ENCODE data around the gene MRPL47.

DNA sequence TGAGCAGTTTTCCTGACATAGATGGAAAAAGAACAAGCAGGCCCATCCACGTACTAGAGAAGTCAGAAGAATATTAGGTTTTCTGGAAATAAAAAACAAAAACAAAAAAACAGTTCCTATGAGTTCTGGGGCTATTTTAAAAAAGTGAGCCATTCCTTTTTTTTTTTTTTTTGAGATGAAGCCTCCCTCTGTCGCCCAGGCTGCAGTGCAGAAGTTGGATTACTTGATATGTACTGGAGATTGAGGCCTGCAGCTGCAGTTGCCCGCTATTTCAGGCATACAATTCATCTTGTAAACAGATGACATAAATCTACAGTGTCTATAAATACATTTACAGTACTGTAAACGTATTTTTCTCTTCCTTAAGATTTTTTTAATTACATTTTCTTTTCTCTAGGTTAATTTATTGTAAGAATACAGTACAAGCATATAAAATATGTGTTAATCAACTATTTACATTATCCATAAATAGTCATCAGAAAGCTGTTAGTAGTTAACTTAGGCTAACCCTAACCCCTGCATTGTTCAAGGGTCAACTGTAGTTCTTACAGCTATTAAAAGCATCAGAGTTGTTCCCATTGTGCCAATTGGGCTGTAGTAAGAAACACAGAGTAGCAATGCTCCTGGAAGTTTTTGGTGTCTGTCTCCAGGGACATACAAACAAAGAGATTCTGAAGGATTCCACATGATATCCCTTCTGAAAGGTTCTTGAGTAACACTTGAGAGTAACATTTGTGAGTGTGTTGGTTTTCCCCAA lies 52.9 kb downstream of the MRPL47 start:
- TF ChIP-seq, protein P1, sequence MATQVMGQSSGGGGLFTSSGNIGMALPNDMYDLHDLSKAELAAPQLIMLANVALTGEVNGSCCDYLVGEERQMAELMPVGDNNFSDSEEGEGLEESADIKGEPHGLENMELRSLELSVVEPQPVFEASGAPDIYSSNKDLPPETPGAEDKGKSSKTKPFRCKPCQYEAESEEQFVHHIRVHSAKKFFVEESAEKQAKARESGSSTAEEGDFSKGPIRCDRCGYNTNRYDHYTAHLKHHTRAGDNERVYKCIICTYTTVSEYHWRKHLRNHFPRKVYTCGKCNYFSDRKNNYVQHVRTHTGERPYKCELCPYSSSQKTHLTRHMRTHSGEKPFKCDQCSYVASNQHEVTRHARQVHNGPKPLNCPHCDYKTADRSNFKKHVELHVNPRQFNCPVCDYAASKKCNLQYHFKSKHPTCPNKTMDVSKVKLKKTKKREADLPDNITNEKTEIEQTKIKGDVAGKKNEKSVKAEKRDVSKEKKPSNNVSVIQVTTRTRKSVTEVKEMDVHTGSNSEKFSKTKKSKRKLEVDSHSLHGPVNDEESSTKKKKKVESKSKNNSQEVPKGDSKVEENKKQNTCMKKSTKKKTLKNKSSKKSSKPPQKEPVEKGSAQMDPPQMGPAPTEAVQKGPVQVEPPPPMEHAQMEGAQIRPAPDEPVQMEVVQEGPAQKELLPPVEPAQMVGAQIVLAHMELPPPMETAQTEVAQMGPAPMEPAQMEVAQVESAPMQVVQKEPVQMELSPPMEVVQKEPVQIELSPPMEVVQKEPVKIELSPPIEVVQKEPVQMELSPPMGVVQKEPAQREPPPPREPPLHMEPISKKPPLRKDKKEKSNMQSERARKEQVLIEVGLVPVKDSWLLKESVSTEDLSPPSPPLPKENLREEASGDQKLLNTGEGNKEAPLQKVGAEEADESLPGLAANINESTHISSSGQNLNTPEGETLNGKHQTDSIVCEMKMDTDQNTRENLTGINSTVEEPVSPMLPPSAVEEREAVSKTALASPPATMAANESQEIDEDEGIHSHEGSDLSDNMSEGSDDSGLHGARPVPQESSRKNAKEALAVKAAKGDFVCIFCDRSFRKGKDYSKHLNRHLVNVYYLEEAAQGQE (IDR thresholded peaks at IDR 0.05; ENCODE audit: insufficient read depth in 1 of 2, low read depth in 2 of 2, low read length in 1 of 2), result no peak
- TF ChIP-seq POLR2AphosphoS5 (IDR thresholded peaks at IDR 0.05; ENCODE audit: low read depth, low read length) (no peak), SIN3A (IDR thresholded peaks at IDR 0.05; ENCODE audit: borderline replicate concordance, insufficient read depth, low read depth, low read length) (no peak)
- TF ChIP-seq, protein P2, sequence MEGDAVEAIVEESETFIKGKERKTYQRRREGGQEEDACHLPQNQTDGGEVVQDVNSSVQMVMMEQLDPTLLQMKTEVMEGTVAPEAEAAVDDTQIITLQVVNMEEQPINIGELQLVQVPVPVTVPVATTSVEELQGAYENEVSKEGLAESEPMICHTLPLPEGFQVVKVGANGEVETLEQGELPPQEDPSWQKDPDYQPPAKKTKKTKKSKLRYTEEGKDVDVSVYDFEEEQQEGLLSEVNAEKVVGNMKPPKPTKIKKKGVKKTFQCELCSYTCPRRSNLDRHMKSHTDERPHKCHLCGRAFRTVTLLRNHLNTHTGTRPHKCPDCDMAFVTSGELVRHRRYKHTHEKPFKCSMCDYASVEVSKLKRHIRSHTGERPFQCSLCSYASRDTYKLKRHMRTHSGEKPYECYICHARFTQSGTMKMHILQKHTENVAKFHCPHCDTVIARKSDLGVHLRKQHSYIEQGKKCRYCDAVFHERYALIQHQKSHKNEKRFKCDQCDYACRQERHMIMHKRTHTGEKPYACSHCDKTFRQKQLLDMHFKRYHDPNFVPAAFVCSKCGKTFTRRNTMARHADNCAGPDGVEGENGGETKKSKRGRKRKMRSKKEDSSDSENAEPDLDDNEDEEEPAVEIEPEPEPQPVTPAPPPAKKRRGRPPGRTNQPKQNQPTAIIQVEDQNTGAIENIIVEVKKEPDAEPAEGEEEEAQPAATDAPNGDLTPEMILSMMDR (IDR thresholded peaks at IDR 0.05), result no peak

Data from Panc1 (cell line).